ENCODE data around the gene TRHDE. TPM values are rescaled to one million over a fixed set of nuclear protein-coding genes. Genes with fewer than 3 reads are reported as not detected.
"Not testable (repeated sequence)": the region's sequence is repeated elsewhere in the genome, so short reads cannot be mapped to it uniquely, and the experiment has no call there.

Gene TRHDE
- total RNA-seq, 1 donor from 2014 or later = 6.9 TPM

DNA sequence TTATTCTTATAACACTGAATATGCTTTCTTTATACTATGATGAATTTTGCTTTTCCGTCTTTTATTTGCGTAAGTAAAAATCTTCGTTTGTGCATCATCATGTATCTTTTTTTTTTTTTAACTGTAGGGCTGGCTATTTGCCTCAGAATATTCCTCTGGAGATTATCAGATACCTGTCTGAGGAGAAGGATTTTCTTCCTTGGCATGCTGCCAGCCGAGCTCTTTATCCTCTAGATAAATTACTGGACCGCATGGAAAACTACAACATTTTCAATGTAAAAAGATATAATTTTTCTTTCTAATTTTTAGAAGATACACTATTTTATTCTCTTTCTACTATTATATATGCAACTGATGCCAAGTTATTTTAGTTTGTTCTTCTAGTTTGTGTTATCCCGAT, 346.6 kb downstream of the TRHDE start:
- no peak for DNase-seq (ENCODE audit: low spot score)

DNA sequence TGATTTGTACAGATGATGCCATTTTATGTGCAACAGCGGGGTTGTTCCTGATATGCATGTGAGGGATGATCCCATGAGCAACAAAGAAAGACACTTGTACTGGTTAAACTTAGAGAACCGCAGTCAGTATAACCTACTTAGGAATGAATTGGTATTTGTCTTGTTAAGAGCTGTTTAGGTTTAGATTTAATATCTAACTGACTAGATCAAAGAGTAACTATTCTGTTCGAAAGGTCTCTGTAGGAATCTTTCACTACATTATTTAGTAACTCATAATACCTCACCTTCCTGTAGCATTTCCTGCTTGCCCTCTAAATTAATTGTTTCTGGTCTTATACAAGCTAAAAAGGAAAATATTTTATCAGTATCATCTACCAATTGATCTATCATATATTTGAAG, 350.4 kb downstream of the TRHDE start:
- DNase-seq (ENCODE audit: low spot score) = no peak

GRCh38 chr12:72631926-72632685, 359.9 kb downstream of the TRHDE start:
- DNase-seq (ENCODE audit: low spot score) = no peak

DNA sequence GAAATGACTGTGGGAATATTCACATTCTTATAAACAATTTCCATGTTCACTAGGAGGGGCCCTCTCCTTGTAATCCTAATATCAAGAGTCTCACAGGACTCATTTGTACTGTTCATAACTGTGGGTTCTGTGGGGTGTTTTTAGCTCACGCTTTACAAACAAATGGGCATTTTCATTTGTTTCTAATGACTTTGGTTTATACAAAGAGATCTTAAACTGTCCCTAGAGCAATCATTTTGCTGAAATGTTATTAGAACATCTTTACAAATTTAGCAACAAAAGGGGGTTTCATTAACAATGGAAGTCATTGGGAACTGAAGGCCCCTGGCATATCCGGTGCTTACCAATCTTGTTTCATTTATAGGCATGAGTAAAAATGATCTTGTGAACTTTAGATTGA, 370.5 kb downstream of the TRHDE start:
- DNase-seq (ENCODE audit: low spot score) = no peak

DNA sequence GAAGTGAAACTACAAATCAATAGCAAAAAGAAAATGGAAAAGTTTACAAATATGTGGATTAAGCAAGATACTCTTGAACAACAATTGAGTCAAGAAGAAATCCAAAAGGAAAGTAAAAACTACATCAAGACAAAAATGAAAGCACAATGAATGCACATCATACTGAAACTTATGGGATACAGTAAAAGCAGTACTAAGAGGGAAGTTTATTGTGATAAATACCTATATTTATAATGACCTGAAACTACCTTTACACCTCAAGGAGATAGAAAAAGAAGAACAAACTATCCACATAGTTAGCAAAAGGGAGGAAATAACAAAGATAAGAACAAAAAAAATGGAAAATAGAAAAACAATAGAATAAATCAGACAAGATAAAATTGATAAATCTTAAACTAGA, 375.0 kb downstream of the TRHDE start:
- no peak for DNase-seq (ENCODE audit: low spot score)

GRCh38 chr12:72658615-72659014, 386.4 kb downstream of the TRHDE start:
- DNase-seq (ENCODE audit: low spot score) = no peak

GRCh38 chr12:72660174-72660573, 388.0 kb downstream of the TRHDE start:
- DNase-seq (ENCODE audit: low spot score) = not testable (repeated sequence)

- no peak for DNase-seq (ENCODE audit: low spot score)
Observed at GRCh38 chr12:72673853-72674252, 401.7 kb downstream of the TRHDE start.

- no peak for DNase-seq (ENCODE audit: low spot score)
Observed at GRCh38 chr12:72676556-72676955, 404.4 kb downstream of the TRHDE start.

DNA sequence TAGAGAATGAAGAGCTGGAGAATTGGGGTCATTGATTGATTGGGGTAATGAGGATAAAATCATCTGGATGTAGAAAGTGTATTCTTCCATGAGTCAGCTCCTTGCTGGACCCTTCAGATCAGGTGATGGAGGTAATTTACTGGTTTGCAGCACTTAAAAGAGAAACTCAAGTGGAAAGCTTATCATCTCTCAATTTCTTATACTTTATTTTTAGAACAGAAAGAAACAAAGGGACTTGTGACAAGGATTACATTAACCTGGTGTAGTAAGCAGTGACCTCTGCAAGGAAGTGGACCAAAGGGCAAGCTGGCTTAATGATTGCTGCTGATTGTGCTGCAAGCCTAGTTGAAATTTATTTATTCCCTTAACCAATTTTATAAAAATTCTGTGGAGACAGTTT, 405.0 kb downstream of the TRHDE start:
- peak; percentile 49 for DNase-seq (ENCODE audit: low spot score)

GRCh38 chr12:72677846-72678245, 405.7 kb downstream of the TRHDE start:
- DNase-seq (ENCODE audit: low spot score) = no peak

- DNase-seq (ENCODE audit: low spot score) = no peak
Observed at GRCh38 chr12:72679147-72679757, 407.1 kb downstream of the TRHDE start.

DNA sequence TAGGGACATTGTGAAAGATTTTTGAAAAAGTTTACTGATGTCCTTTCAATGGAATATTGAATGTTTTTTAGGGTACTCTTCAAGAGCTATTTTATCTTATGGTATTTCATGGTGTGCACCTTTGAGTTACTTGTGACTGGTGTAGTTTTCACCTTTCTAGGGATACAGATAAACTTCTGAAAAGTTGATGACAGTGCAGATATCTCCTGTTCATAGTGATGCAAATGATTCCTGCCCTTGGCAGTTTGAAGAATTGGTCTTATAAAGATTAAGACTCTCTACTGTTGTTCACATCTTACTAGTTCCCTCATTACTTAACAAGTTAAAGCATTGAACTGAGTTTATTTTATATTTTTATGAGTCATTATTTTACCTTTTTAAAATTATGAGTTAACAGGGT, 408.9 kb downstream of the TRHDE start:
- no peak for DNase-seq (ENCODE audit: low spot score)

GRCh38 chr12:72684491-72684890, 412.3 kb downstream of the TRHDE start:
- no peak for DNase-seq (ENCODE audit: low spot score)

- no peak for DNase-seq (ENCODE audit: low spot score)
Observed at GRCh38 chr12:72692338-72692737, 420.2 kb downstream of the TRHDE start.

DNA sequence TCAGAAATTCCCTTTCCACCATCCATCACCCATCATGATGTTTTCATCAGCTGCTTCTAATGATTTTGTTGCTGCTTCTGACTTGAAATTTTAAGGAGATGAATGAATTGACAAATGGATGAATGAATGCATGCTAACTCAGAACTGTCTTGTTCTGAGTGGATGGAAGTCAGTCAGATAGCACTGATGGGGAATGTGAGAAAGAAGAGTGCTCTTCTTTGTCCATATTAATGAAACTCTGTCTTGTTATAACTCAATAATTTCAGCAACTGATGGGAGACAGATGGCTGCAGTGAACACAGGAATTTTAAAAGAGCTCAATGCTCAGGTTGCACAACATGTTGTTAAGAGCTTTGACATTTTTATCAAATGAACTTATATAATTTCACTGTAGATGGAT, 422.0 kb downstream of the TRHDE start:
- no peak for DNase-seq (ENCODE audit: low spot score)

DNA sequence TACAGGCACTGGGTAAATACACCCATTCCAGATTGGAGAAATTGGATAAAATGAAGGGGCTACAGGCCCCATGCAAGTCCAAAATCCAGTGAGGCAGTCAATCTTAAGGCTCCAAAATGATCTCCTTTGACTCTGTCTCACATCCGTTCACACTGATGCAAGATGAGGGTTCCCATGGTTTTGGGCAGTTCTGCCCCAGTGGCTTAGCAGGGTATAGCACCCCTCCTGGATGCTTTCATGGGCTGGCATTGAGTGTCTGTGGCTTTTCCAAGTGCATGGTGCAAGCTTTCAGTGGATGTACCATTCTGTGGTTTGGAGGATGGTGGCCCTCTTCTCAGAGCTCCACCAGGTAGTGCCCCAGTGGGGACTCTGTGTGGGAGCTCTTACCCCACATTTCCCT, 427.2 kb downstream of the TRHDE start:
- DNase-seq (ENCODE audit: low spot score) = no peak

GRCh38 chr12:72712025-72712424, 439.9 kb downstream of the TRHDE start:
- not testable (repeated sequence) for DNase-seq (ENCODE audit: low spot score)

DNA sequence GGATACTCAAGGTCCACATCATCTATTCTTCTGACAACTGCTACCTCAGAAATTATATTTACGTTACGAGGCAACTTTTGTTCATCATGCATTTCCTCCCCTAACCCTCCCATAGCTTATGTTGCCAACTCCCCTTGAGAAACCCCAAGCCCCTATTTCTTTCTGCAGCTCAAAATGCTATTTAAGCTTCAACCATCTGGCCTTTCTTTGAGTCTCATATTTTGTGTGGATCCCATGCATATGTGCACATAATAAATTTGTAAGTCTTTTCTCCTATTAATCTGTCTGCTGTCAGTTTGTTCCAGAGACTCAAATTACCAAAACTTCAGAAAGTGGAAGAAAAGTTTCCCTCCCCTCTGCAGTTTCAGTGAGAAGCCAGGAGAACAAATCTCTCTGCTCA, 444.1 kb downstream of the TRHDE start:
- DNase-seq (ENCODE audit: low spot score) = no peak

GRCh38 chr12:72717036-72717435, 444.9 kb downstream of the TRHDE start:
- DNase-seq (ENCODE audit: low spot score) = no peak

All from mucosa of gallbladder (tissue), 1 donor.